Measurements from ENCODE around the gene WNK4.
"Not testable (repeated sequence)": the region's sequence is repeated elsewhere in the genome, so short reads cannot be mapped to it uniquely, and the experiment has no call there.

WNK4 gene

DNA sequence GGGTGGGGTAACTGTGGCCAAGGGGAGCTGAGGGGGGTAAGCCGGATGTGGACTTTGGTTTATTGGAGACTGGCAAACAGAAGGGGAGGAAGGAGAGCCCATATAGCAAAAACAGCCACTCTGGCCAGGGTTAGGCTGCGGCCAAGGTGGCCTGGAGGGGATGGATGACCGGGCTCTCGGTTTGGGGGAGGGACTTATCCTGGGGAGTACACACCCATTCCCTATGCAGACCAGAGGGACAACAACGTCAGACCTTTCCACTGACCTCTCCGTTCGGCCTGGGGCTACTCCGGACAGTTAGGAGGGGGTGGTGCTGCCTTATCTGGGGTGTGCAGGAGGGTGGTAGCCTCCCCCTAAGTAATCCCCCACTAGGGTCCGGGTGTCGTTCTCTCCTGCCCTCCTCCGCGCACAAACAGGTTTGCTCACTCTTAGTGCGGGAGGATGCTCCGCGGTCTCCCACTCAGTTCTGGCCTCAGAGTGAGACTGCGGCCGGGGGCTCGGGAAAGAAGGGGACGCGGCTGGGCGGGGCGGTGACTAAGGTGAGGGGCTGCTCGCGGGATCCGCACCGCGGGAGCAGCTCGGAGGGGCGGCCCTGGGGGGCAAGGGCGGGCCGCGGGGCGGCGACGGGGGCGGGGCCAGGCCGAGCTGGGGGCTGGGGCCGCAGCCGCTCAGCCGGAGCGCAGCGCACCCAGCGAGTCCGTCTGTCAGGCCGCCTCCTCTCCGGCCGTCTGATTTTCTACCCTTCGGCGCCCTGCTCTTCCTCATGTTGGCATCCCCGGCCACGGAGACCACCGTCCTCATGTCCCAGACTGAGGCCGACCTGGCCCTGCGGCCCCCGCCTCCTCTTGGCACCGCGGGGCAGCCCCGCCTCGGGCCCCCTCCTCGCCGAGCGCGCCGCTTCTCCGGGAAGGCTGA, at the start of gene WNK4:
TSS of gene WNK4 (plus strand) at position 675 of the 915 bp plus-strand sequence. CDS start at position 764, 89 bp downstream.
- no peak for DNase-seq

DNA sequence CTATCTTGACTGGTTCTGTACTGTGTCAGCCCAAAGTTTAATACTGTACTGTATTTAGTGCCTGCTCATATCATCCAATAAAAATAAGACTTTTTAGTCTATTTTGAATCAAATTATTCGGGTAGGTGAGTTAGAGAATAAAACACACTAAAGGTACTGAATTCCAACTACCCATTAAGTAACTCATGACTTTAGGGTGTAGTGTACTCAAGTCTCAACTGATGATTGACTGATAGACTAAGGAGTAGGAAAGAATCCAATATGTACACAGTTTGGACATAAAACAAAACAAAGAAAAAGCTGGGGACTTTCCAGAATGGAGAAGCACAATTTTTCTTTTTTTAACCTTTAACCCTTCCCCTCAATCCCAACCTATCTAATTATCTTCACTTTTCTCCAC, 39.7 kb upstream of the WNK4 start:
- DNase-seq, result no peak

DNA sequence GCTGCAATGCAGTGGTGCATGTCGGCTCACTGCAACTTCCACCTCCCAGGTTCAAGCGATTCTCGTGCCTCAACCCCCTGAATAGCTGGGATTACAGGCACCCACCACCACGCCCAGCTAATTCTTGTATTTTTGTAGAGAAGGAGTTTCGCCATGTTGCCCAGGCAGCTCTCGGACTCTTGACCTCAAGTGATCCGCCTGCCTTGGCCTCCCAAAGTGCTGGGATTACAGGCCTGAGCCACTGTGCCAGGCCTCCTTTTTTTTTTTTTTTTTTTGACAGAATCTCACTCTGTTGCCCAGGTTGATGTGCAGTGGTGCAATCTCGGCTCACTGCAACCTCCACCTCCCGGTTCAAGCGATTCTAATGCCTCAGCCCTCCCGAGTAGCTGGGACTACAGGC, 37.5 kb upstream of the WNK4 start:
- DNase-seq, result not testable (repeated sequence)

DNA sequence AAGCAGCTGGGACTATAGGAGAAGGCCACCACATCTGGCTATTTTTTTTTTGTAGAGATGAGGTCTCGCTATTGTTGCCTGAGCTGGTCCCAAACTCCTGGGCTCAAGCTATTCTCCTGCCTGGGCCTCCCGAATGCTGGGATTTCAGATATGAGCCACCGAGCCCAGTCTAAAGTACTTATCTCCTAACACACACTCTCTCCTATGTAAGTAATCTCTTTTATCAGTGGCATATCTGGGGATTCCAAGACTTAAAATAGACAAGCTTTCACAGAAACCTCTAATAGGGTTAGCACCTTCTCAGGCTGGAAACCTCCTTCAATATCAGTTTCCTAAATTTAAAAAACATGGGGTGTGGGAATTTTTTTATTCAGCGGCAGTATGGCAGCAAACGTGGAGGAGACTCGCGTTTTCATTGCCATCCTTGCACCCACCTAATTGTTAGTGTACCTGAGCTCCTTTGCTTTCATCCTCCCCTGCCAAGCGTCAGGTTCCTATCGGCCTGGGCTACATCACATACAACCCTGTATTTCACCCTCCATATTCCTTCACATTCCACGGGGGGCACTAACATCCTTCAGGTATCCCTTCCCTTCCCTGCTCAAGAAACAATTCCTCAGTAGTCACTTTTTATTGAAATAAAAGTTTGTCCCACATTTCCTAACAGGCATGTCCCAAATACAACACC, 36.7 kb upstream of the WNK4 start:
- no peak for DNase-seq

DNA sequence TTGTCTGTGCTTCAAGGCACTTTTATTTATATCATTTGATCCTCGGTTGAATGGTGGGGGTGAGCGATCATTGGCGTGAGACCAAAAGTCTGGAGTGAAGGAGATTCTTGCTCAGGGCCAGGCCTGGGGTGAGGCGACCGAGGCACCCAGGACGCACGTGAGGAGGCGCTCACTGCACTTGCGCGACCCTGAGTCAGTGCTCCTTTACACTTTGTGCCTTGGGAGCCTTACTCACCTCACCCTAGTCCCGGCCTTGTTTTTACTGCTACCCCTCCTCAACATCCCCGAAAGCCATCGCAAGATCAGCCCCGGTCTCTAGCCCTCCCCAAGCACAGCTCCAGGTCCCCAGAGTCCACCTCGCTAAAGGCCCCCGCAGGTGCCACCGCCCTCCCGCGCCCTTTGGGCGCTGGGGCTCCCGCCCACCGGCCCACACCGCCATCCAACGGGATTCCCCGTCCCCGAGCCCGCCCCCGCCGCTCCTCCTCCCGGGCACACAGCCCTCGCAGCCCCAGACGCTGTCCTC, 36.1 kb upstream of the WNK4 start:
- DNase-seq, result no peak

DNA sequence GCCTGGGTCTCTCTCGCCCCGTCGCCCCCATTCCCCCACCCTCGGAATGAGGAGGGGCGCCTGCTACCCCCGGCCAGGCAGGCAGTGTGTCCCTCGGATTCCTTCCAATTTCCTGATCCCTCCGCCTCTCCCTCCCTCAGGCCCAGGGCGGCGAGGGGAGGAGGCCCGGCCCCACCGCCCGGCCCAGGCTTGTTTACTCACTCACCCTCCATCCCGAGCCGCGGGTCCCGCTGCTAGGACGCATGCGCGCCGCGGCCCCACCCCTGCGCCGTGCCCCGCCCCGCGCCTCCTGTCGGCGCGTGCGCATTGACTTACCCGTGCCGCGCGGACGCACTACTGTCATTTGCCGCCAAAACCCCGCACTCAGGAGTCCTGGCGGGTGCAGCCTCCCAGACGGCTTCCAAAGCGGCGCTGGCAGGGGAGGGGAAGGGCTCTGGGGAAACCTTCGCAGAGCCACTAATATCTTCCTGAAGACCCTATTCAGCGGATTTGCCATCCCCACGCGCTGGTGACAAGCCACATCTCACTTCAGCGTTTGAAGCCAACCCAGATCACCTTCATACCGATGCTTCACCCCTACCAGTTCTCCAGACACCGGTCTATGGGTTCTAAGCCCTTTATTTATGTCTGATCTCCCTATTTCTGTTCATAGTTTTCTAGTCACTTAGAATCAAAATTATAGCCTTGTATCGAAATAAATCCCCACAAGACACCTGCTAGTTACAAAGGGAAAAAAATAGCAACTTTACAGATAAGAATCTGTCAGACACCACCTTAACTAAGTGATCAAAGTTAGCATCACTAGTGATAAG, 35.4 kb upstream of the WNK4 start, which contains the start of gene EZH1:
TSS of gene EZH1 (minus strand) at position 235 of the 812 bp plus-strand sequence. CDS start 16,099 bp downstream, outside the sequence.
- peak; percentile 23 to 72 for DNase-seq

DNA sequence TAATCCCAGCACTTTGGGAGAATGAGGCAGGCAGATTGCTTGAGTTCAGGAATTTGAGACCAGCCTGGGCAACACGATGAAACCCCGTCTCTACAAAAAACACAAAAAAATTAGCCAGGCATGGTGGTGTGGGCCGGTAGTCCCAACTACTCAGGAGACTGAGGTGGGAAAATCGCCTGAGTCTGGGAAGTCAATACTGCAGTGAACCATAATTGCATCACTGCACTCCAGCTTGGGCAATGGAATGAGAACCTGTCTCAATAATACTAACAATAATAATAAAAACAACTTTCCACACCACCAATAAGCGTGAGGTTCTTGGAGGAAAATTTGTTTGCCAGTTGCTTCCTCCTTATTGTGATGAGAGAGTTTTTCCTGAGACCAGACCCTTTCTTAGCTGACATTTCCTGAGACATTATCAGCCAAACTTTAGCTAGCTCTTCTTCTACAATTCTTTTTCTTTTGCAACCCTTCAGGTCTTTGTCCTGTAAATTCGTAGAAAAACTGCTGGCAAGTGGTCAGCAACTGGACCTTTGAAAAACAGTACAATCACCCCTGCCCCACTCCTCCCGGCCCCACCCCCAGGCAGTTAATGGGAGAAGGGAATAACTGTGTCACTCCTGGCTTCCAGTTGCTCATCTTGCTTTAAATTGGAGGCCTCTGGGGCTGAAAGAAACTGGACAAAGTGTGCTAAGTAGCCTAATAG, 32.1 kb upstream of the WNK4 start:
- DNase-seq, result no peak

DNA sequence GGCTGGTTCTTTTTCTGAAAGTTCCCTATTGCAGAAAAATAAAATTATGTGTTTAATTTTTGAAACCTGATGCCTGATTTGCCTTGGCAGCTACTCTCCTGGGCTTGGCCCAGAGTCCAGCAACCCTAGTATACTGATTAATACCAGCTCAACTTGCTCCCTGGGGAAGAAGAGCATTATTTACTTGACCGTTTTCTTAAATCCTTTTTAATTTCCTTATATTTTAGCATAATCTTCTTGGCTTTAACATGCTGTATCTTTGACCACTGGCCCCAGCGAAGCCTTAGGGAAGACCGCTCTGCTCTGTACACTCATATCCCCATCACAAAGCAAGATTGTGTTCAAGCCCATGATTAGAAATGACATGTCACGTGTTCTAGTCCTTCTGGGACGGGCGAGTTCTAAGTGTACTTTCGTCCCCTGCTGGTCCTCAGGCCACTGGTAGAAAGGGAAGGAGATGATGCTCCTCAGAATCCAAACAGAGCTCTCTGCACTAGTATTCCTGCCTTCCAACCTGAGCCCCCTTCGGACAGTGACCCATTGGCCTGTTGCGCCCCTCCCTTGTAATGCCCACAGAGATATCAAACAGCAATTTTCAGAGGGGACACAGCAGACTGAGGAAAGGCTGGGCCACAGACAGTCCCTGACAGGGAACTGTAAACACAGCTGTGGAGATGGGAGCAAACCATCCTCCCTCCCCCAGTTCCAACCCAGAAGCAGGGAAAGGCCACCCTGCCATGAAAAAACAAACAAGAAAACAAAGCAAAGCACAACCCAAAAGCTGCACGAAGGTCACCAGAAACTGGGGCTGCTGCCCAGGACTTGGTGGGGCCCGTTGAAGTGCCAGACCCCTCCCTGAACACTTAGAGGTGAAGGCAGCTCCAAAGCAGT, 31.3 kb upstream of the WNK4 start:
- no peak for DNase-seq

DNA sequence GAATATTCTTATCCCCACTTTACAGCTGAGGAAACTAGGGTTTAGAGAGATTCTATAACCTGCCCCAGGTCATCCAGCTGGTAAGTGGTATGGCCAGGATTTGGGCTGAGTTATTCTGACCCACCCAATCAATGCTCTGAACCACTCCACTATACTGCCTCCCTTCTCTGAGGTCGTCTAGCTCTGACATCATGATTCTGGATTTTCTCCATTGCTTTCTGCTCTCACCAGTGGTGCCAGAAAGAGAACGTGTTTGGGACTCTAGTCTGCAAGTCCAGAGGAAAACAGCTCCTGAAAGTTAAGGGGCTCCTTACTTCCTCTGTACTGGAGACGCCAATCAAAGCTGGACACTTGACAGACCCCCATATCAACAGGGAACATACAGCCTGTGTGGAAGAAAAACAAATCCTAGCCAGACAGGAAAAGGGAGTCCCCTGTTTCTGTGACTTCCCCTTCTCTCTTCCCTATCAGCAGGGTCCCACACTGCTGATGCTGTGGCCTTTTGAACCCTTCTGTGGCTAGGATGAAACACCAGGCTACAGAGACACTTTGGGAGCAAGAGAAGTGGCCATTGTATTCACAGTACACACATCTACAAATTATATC, 29.6 kb upstream of the WNK4 start:
- DNase-seq, result no peak

DNA sequence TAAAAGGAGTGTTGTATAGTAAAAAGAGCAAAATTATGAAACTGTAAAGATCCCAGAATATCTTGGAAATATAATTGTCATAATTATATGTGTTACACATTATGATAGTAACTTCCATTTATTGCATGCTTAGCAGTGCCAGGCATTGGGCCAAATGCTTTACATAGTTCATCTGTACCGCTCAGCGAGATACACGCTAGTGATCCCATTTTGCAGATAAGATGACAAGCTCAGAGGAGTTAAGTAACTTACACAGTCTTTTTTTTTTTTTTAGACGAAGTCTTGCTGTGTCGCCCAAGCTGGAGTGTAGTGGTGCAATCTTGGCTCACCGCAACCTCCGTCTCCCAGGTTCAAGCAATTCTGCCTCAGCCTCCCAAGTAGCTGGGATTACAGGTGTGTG, 28.8 kb upstream of the WNK4 start:
- DNase-seq, result no peak

DNA sequence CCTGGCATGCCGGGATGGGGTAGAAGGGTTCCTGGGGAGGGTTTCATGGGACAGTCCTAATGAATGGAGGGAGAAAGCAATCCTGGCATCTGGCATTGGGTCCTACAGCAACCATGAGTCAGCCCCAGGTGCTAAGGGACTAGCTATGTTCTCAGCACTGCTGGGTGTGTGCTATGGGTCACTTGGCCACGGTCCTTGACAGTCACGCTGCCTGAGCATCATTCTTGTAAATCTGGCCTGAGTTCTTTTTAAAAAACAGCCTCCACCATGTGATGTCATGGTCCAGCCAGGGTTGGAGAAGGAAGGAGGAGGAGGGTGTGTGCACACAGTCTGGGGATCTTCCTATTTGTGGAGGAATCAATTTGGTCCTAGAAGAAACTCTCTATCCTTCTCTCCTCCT, 25.6 kb upstream of the WNK4 start:
- DNase-seq, result no peak

DNA sequence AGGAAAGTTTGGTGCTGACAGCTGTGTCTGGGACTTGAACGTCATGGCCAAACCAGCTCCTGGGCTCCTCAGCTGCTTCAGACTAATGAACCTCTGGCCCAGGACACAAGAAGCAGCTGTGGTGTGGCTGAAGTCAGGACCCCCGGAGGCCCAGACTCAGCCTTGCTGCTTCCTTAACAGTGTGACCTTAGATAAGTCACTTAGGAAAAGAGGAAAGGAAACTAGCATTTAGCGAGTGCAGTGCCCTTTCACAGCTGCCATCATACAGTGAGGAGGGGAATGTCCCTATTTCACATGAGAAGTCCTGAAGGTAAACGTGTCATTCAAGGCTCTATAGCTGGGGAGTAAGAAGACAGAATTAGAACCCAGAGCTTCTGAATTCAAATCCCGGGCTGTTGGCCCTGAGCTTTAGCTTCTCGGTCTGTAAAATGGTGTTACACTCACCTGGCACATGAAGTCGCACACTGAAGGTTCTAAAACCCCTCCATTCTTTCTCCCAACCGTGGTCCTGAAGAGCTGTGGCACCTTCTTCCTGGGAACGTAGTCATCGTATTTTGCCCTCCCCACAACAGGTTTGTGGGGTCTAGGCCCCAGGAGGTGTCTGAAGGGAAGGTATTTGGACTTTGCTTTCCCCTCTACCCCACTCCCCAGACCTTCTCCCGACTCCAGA, 20.3 kb upstream of the WNK4 start:
- DNase-seq, result no peak

DNA sequence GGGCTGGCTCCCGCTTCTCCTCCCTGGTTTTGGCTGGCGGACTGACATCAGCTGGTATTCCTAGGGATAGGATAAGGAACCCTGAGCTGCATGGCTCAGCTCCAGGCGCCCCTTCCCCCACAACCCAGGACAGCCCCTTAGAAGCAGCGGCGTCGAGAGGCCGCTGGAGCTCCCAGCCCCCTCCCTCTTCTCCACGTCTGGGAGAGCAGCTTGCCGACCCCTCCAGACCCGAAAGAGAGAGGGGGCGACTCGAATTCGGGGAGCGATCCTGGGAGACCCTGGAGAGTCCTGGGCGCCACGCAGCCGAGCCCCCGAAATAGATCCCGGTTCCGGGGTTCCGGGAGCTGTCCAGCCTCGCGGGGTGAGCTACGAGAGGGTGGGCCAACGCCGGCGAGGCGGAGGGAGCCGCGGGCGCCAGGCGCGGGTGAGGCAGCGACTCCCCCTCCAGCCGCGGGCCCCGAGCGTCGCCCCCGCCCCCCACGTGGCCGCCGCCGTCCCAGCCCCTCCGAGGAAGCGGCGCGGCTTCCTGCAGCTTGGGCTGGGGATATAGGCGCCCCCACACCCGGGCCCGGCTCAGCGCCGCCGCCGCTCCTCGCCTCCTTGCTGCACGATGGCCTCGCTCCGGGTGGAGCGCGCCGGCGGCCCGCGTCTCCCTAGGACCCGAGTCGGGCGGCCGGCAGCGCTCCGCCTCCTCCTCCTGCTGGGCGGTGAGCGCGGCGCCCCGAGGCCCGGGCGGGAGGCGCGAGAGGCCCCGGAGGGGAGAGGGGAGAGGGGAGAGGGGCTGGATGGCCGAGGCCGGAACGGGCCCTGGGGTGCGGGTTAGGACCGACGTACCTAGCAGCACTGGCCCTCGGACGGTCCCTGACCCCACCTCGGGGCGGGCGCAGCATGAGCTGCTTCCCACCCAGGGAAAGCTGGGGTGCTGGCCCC, 19.5 kb upstream of the WNK4 start, which contains the start of gene RAMP2:
TSS of gene RAMP2 (plus strand) at position 576 of the 930 bp plus-strand sequence. CDS start at position 611, 35 bp downstream.
- no peak for DNase-seq

DNA sequence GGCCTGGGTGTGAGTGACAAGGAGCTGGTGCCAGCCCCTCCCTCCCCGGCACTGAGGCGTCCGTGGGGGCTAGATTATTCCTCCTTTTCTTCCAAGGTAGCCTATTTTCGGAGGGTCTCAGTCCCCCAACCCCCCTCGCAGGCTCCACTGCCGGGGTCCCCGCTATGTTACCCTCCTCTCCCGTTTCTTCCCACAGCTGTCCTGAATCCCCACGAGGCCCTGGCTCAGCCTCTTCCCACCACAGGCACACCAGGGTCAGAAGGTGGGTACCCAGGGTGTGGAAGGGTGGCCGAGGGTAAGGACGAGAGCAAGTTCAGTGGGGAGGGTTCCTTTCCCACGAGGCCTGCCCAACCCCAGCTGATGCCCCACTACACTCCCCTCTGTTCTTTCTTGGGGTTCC, 18.8 kb upstream of the WNK4 start:
- no peak for DNase-seq

DNA sequence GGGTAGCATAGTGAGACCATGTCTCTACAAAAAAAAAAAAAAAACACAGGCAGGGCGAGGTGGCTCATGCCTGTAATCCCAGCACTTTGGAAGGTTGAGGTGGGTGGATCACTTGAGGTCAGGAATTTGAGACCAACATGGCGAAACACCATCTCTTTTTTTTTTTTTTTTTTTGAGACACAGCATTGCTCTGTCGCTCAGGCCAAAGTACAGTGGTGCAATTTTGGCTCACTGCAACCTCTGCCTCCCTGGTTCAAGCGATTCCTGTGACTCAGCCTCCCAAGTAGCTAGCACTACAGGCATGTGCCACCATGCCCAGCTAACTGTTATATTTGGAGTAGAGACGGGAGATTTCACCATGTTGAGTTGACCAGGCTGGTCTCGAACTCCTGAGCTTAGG, 14.3 kb upstream of the WNK4 start:
- no peak for DNase-seq

DNA sequence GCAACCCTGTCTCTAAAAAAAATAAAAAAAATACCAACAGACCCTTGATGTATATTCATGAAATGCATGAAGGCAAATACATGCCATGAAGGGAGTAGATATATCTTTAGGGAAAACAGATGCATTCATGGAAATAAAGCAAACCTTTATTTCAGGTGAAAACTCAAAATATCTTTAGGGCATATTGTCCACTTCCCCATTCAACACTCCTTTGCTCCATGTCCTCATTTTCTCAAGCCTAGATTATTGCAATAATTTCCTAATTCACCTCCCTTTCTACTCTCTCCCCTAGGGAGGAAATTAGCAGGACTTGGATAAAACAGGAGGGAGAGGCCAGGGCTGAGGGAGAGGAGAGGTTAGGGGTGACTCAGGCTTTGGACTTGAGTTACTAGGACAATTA, 12.9 kb upstream of the WNK4 start:
- no peak for DNase-seq

DNA sequence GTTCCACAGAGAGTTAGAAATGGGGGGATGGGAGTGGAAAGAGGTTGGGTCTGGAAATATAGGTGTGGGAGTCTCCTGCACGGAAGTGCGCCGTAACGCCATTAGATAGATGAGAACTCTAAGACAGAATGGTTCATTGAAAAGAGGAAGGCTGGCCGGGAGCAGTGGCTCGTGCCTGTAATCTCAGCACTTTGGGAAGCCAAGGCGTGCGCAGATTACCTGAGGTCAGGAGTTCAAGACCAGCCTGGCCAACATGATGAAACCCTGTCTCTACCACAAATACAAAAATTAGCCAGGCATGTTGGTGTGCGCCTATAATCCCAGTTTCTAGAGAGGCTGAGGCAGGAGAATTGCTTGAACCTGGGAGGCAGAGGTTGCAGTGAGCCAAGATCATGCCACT, 12.4 kb upstream of the WNK4 start:
- not testable (repeated sequence) for DNase-seq

DNA sequence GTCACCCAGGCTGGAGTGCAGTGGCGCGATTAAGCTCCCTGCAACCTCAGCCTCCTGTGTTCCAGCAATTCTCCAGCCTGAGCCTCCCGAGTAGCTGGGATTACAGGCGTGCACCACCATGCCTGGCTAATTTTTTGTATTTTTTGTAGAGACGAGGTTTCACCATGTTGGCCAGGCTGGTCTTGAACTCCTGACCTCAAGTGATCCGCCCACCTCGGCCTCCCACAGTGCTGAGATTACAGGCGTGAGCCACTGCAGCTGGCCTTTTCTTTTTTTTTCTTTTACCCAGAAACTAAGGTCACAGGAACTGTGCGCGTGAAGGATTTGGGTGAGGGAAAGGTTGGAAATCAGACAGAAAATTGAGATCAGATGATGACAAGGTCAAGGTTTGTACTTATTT, 10.4 kb upstream of the WNK4 start:
- not testable (repeated sequence) for DNase-seq

DNA sequence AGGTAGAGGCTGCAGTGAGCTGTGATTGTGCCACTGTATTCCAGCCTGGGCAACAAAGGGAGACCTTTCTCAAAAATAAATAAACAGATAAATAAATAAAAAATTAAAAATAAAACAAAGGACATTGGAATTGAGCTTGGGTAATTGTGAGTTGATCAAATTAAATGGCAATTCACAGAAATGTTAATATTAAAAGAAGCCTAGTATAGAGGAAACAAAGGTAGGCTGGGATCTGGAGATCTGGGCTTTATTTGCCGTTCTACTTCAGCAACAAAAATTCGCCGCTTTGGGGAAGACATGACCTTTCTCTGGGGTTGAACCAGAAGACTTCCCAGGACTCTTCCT, 7.5 kb upstream of the WNK4 start:
- no peak for DNase-seq

Measured in cerebellar nuclear complex (tissue), 1 donor.